Neutrophil (primary cell): ENCODE results near the gene H3-3A.

ENCODE experiments used
- H3K27ac ChIP-seq: fragments of 200-600 bp; sonication (generic); 2 replicates; pipeline ENCODE4 v1.5.1; 2016; ENCODE audit warnings: mild to moderate bottlenecking, moderate library complexity
- H3K27me3 ChIP-seq: fragments of 200-600 bp; sonication (generic); 2 replicates; pipeline ENCODE4 v1.6.0; 2016; ENCODE audit warnings: mild to moderate bottlenecking
- H3K36me3 ChIP-seq: fragments of 200-600 bp; sonication (generic); 2 replicates; pipeline ENCODE4 v1.5.1; 2017
- H3K4me1 ChIP-seq, 2 experiments: fragments of 200-600 bp in 1 of 2; sonication (generic) in 1 of 2; 1 replicate in 1 of 2; 2 replicates in 1 of 2; pipeline versions ENCODE4 v1.5.1 to v1.6.1; 2013 to 2016; ENCODE audit warnings: low read depth in 1 of 2, low read length in 1 of 2, mild to moderate bottlenecking in 1 of 2, moderate library complexity in 1 of 2; ENCODE audit not compliant: control insufficient read depth in 1 of 2, insufficient read depth in 1 of 2
- H3K4me3 ChIP-seq, 2 experiments: fragments of 200-600 bp in 1 of 2; sonication (generic) in 1 of 2; 1 replicate in 1 of 2; 2 replicates in 1 of 2; pipeline ENCODE4 v1.5.1; 2013 to 2016; ENCODE audit warnings: low read depth in 1 of 2, low read length in 1 of 2, mild to moderate bottlenecking in 1 of 2, moderate library complexity in 1 of 2
- H3K9me3 ChIP-seq: fragments of 200-600 bp; sonication (generic); 2 replicates; pipeline ENCODE4 v1.5.1; 2016
- CTCF ChIP-seq: fragments of 200-600 bp; sonication (generic); IDR thresholded peaks from 2 replicates; pipeline ENCODE4 v1.5.1; 2016; ENCODE audit warnings: antibody characterized with exemption

Gene H3-3A

GRCh38 chr1:226104671-226105121 is 42.2 kb downstream of the H3-3A start:
- Histone ChIP-seq H3K27ac (no peak overlapping the region), H3K36me3 (no peaks in the 10 kb centered on the region), H3K9me3 (no peaks in the 10 kb centered on the region), H3K4me3 (no peak overlapping the region), H3K4me1 (peaks cover 14 to 18% of the 10 kb centered on the region in 2 experiments), H3K27me3 (peaks cover 44% of the 10 kb centered on the region)
- no peak for TF ChIP-seq CTCF

- Histone ChIP-seq H3K9me3 (no peaks in the 10 kb centered on the region), H3K36me3 (no peaks in the 10 kb centered on the region), H3K27ac (no peak overlapping the region), H3K27me3 (peaks cover 56% of the 10 kb centered on the region), H3K4me1 (peaks cover 13 to 20% of the 10 kb centered on the region in 2 experiments), H3K4me3 (no peak overlapping the region)
- TF ChIP-seq CTCF, result no peak
Measured at GRCh38 chr1:226107471-226108460, 45.2 kb downstream of the H3-3A start.

GRCh38 chr1:226108935-226109828 is 46.7 kb downstream of the H3-3A start:
- Histone ChIP-seq H3K36me3 (no peaks in the 10 kb centered on the region), H3K27ac (no peak overlapping the region), H3K27me3 (peaks cover 56% of the 10 kb centered on the region), H3K9me3 (no peaks in the 10 kb centered on the region), H3K4me1 (peaks cover 13 to 20% of the 10 kb centered on the region in 2 experiments), H3K4me3 (peak overlapping the region; percentile 46 to 72)
- TF ChIP-seq CTCF, result no peak

GRCh38 chr1:226109829-226110248 is 47.3 kb downstream of the H3-3A start:
- Histone ChIP-seq H3K27me3 (peaks cover 56% of the 10 kb centered on the region), H3K4me3 (peak overlapping the region; percentile 53 to 72), H3K9me3 (no peaks in the 10 kb centered on the region), H3K4me1 (peaks cover 13 to 20% of the 10 kb centered on the region in 2 experiments), H3K27ac (no peak overlapping the region), H3K36me3 (no peaks in the 10 kb centered on the region)
- TF ChIP-seq CTCF, result no peak
